ENCODE data around the gene EMCN. TPM values are rescaled to one million over a fixed set of nuclear protein-coding genes. Genes with fewer than 3 reads are reported as not detected.

EMCN gene
- total RNA-seq, 1 donor from 2014 or later = not detected

GRCh38 chr4:100508691-100509090 is 9.1 kb downstream of the EMCN start:
- no peaks in the 10 kb centered on the region for H3K36me3 ChIP-seq (ENCODE audit: control insufficient read depth, insufficient read depth, low read length)
- H3K4me3 ChIP-seq (ENCODE audit: low read depth, low read length) = no peak overlapping the region
- FAIRE-seq (no peak), DNase-seq (ENCODE audit: low read depth) (no peak)
- TF ChIP-seq CTCF (IDR thresholded peaks at IDR 0.05; ENCODE audit: insufficient read depth, low read length, severe bottlenecking) = no peak
- H3K27me3 ChIP-seq (ENCODE audit: control insufficient read depth, insufficient read depth, low read length) = no peaks in the 10 kb centered on the region

- FAIRE-seq (no peak), DNase-seq (ENCODE audit: low read depth) (no peak)
- H3K36me3 ChIP-seq (ENCODE audit: control insufficient read depth, insufficient read depth, low read length) = no peaks in the 10 kb centered on the region
- H3K4me3 ChIP-seq (ENCODE audit: low read depth, low read length) = no peak overlapping the region
- TF ChIP-seq CTCF (IDR thresholded peaks at IDR 0.05; ENCODE audit: insufficient read depth, low read length, severe bottlenecking) = no peak
- H3K27me3 ChIP-seq (ENCODE audit: control insufficient read depth, insufficient read depth, low read length) = no peaks in the 10 kb centered on the region
Measured at GRCh38 chr4:100504086-100504874, 13.5 kb downstream of the EMCN start.

DNA sequence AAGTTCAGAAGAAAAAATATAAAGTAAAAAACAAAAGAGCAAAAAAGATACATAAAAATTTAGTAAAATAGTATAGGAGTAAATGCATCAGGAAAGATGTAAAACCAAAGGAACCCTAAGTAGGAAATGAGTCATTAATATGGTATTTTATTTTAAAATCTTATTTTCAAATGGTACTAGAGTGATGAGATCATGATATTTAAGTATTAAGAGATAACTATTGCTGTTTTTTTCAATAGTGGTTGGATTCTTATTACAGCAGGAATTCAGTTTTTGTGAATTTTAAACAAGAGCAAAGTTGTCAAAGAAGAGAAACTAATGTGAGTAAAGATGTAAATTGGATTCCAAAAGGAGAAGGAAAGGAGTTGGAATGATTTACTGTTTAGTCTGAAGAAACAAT is 20.0 kb downstream of the EMCN start:
- Histone ChIP-seq H3K4me3 (ENCODE audit: low read depth, low read length) (no peak overlapping the region), H3K27me3 (ENCODE audit: control insufficient read depth, insufficient read depth, low read length) (no peaks in the 10 kb centered on the region)

GRCh38 chr4:100495074-100495473 is 22.7 kb downstream of the EMCN start:
- no peak for FAIRE-seq

More for the DNA sequence above, 20.0 kb downstream of the EMCN start:
- FAIRE-seq = no peak
- no peak for TF ChIP-seq CTCF (IDR thresholded peaks at IDR 0.05; ENCODE audit: insufficient read depth, low read length, severe bottlenecking)
- peak; percentile 30 for DNase-seq (ENCODE audit: low read depth)
- H3K36me3 ChIP-seq (ENCODE audit: control insufficient read depth, insufficient read depth, low read length) = no peaks in the 10 kb centered on the region

DNA sequence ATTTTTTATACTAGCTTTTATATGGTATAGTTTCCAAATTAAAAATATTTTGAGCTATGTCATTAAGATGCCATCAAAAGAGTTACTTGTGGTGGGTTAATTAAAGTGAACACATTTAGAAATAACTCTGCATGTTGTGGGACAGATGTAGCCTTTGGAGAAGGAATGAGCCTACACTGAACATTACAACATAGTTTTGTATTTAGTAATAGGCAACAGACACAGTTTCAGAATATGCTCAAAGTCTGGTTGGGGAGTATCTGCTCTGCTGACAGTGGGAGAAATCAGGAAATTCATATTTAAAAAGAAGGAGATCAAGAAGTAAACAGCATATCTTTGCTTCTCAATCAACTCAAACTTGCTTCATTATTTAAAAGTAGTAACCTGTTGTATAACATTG is 23.7 kb downstream of the EMCN start:
- Histone ChIP-seq H3K36me3 (ENCODE audit: control insufficient read depth, insufficient read depth, low read length) (no peaks in the 10 kb centered on the region), H3K4me3 (ENCODE audit: low read depth, low read length) (no peak overlapping the region), H3K27me3 (ENCODE audit: control insufficient read depth, insufficient read depth, low read length) (no peaks in the 10 kb centered on the region)
- FAIRE-seq (no peak), DNase-seq (ENCODE audit: low read depth) (no peak)
- no peak for TF ChIP-seq CTCF (IDR thresholded peaks at IDR 0.05; ENCODE audit: insufficient read depth, low read length, severe bottlenecking)

More at GRCh38 chr4:100495074-100495473, 22.7 kb downstream of the EMCN start:
- DNase-seq (ENCODE audit: low read depth) = no peak
- H3K36me3 ChIP-seq (ENCODE audit: control insufficient read depth, insufficient read depth, low read length) = no peaks in the 10 kb centered on the region
- no peaks in the 10 kb centered on the region for H3K27me3 ChIP-seq (ENCODE audit: control insufficient read depth, insufficient read depth, low read length)
- H3K4me3 ChIP-seq (ENCODE audit: low read depth, low read length) = no peak overlapping the region
- TF ChIP-seq CTCF (IDR thresholded peaks at IDR 0.05; ENCODE audit: insufficient read depth, low read length, severe bottlenecking) = no peak

DNA sequence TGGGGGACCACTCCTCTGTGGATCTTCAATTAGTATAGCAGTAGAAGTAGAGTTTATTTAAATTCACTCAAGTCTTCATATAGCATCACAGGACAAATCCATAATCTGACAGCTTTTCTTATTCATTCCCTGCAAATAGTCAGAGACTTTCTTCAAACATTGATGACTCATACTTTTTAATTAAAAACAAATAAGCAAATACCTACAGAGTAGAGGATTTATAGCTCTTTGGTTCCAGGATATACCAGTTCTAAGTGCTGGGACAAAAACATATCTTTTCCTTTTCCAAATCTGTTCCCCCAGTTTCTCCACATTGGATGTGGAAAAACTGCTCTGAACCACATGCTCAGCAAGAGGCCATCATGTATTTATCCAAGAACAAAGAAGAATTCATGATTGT is 24.1 kb downstream of the EMCN start:
- FAIRE-seq = no peak
- no peaks in the 10 kb centered on the region for H3K27me3 ChIP-seq (ENCODE audit: control insufficient read depth, insufficient read depth, low read length)
- peak; percentile 30 for DNase-seq (ENCODE audit: low read depth)
- no peak for TF ChIP-seq CTCF (IDR thresholded peaks at IDR 0.05; ENCODE audit: insufficient read depth, low read length, severe bottlenecking)
- H3K36me3 ChIP-seq (ENCODE audit: control insufficient read depth, insufficient read depth, low read length) = no peaks in the 10 kb centered on the region
- no peak overlapping the region for H3K4me3 ChIP-seq (ENCODE audit: low read depth, low read length)

All from bronchial epithelial cell (primary cell).